ENCODE measurements around the gene CSNK1A1.
"Not testable (repeated sequence)": the region's sequence is repeated elsewhere in the genome, so short reads cannot be mapped to it uniquely, and the experiment has no call there.

CSNK1A1 gene

DNA sequence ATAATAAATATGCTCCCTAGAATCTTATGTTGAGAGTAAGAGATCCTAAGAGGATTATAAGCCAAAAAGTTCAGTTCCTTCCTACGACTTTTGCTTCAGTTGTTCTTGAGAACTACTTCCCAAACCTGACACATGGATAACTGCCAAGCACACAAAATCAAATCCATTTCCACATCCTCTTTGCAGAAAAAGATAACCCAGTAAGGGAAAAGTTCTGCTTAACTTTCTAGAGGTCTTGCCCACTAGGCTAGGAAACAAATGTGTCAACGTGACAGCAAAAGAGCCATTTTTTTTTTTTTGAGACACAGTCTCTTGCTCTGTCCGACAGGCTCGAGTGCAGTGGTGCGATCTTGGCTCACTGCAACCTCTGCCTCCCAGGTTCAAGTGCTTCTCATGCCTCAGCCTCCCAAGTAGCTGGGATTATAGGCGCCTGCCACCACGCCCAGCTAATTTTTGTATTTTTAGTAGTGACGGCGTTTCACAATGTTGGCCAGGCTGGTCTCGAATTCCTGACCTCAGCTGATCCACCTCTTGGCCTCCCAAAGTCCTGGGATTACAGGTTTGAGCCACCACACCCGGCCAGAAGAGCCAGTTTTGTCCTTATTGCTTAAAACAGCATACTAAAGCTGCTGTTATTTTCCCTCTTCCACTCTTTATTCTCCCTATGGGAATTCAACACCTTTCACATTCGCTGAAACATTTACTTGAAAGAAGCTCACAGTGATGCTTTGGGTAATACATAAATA, 24.2 kb downstream of the CSNK1A1 start:
- no peak for DNase-seq

DNA sequence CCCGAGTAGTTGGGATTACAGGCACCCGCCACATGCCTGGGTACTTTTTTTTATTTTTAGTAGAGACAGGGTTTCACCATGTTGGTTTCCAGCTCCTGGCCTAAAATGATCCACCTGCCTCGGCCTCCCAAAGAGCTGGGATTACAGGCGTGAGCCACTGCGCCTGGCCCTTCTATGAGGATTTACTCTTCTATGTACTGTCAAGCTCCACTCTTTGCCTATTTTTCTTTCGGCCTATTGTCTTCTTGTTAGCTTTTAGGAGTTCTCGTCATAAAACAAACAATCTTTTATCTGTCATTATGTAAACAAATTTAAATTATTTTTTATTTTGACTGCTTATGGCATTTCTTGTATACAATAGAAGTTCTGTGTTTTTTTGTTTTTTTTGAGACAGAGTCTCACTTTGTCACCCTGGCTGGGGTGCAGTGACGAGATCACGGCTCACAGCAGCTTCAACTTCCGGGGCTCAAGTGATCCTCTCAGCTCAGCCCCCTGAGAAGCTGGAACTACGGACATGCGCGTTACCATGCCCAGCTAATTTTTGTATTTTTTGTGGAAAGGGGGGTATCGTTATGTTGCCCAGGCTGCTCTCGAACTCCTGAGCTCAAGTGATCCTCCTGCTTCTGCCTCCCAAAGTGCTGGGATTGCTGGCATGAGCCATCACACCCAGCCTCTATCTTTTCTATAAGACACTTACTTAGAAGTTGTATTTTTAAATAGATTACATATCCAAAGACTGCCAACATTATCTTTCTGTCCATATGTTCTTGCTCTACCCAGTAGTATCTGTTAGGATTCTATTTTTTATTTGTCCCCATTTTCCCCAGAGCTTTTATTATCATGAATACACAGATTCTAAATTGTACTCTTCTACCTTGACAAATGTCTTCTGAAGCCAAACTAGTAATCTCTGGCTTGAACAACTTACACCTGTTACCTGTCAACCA, 29.2 kb downstream of the CSNK1A1 start:
- DNase-seq = no peak

DNA sequence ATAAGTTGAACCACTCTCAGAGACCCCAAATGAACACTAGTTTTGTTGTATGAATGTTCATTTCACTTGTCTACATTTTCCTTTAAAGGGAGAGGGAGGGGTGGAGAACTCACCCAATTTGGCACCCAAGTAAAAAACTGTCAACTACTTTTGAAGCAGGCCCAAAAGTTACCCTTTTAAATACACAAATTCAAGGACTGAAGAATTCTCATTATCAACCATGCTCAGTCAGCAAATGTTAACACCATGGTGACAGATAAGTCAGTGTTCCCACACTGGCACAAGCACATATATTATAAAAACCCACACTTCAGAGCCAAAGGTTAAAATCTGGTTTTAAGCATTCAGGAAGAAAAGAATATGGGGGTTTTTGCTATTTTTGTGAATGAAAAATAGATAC, 31.6 kb downstream of the CSNK1A1 start:
- DNase-seq = no peak

DNA sequence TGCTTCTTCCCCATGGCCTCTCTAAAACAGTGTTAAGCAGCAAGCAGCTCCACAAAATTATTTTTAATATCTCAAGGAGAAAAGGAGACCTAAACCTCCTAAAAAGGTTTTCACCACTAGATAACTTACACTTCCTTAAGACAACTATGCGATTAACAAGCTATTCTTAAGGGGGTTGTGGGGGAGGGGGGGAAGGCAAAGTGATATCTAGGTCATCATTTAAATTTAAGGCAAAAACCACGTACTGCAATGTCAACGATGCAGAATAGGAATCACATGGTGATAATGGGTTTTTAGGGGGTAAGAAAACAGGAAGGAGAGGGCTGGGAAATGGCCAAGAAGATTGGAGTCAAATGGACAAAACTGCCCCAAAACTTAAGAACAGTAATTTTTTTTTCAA, 32.6 kb downstream of the CSNK1A1 start:
- no peak for DNase-seq

DNA sequence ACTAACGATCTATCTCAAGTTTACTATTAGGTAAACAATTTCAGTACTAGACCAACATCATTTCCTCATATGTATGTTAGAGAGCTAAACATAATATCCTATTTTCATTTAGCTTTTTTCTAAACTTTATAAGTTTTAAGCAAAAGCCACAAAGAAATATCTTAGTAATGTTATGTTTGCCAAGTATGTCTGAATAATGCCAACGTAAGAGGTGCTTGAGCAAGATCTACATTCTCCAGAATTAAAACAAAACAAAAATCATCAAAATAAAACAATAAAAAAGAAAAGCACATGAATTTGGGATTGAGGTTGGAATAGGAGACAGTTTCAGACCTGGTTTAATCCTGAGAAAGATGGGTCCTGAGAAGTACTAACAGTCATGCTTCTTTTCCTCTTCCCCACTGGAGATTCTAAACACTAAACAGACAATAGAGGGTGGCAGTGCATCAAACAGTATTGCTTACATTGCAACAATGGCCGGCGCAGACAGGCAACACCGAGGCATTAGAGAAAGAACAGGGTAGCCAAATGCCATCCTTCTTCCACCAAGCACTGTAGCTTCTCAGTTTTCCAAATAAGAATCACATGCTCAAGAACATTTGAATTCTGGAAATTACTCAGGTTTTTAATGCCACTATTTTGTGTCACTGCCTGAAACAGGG, 33.6 kb downstream of the CSNK1A1 start:
- DNase-seq = no peak

DNA sequence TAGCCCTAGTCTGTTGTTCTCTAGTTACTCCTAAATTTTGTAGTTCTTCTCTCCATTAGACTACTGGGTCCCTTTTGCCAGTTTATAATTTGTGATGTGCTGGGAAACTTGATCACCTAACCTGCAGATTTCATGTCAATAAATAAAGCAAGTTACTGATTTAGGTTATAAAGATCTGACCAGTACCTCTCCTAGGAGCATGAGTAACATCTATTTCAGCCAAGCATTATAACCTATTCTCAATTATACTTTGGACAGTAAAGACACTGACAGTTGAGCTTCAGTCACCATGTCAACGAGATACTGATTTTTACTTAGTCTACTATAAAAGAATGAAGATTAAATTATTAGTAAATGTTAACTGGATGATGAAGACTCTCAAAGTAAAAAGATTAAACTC, 36.7 kb downstream of the CSNK1A1 start:
- no peak for DNase-seq

DNA sequence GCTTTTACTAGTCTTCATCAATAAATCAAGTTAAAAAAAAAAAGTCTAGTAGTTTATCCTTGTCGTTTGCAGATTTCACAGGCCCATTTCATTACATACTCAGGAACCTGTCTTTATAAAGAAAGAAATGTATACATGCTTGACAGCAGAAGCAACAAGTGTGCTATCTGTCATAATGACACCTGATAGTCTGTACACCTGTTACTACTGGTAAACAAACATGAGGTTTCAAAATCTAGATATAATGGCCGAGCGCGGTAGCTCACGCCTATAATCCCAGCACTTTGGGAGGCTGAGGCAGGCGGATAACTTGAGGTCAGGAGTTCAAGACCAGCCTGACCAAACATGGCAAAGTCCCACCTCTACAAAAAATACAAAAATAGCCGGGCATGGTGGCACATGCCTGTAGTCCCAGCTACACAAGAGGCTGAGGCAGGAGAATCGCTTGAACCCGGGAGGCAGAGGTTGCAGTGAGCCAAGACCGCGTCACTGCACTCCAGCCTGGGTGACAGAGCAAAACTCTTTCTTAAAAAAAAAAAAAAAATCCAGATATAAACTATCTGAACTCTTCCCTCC, 37.8 kb downstream of the CSNK1A1 start:
- DNase-seq = not testable (repeated sequence)

DNA sequence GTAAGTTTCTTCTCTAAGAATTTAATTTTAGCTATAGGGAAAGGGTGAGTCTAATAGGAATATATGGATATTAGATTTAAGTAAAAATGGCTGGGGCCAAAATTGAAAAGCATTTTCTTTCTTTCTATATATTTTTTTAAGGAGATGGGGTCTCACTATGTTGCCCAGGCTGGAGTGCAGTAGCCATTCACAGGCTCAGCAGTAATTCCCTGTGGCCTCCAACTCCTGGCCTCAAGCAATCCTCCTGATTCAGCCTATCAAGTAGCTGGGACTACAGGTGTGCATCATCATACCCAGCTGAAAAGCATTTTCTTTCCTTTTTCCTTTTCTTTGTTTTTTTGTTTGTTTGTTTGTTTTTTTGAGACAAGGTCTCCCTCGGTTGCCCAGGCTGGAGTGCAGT, 41.1 kb downstream of the CSNK1A1 start:
- DNase-seq = no peak

DNA sequence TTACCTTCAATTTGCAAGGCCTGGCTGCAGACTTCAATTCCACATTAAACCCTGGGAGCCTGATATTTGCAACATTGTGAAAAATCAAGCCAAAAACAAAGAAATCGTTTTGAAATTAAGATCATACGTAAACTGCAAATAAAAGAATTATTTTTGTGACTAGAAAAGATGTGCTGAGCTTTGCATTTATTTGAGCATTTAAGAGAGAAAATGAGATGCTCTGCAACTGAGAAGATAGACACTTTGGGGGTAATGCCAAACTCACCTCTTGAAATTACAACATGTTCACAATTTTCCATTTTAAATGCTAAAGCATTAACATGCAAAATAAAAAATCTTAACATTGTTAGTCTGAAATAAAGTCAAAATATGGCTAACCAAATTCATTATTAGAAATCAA, 46.6 kb downstream of the CSNK1A1 start:
- DNase-seq = no peak

DNA sequence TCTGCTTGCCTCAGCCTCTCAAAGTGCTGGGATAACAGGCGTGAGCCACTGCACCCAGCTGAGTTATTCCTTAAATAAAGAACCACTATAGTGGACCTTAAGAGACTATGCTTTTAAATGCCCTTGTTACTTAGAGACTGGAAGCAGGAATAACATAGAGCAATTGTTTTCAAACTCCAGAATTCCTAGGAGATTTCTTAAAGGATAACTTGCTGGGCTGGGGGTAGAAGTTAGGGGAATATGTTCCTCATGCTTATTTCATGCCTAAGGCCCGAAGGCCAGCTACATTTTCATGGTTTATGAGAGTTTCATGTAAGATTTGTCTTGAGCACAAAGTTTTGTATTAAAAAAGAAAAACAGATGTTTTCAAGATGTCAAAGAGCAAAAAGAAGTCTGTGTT, 48.2 kb downstream of the CSNK1A1 start:
- DNase-seq = no peak

DNA sequence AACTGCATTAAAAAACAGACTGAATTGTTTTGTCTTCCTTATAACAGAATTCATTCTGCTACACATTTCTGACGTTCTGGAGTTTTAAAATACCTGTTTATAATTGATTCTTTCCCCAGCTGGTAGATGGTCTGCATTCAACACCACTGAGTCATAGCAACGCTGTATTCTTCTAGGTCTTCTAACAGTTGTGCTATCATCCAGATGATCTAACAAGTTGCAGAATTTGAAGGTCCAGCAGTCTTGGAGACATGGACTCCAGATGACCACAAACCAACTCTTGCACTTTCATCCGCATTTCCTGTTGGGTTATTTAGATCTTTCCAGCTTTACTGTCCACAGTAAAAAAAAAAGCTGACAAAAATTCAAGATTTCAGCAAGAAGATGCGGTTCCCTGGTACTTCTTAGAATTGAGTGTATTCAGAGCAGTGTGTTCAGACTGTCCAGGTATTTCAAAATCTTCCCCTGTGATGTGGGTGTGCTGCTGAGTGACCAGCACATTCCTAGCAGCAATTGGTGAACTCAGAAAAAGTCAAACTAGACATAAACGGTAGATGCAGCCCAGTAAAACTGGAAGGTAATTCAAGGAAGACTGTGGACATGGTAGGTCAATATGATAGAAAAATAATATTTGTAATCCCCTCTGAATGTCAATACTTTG, 50.2 kb downstream of the CSNK1A1 start:
- no peak for DNase-seq

DNA sequence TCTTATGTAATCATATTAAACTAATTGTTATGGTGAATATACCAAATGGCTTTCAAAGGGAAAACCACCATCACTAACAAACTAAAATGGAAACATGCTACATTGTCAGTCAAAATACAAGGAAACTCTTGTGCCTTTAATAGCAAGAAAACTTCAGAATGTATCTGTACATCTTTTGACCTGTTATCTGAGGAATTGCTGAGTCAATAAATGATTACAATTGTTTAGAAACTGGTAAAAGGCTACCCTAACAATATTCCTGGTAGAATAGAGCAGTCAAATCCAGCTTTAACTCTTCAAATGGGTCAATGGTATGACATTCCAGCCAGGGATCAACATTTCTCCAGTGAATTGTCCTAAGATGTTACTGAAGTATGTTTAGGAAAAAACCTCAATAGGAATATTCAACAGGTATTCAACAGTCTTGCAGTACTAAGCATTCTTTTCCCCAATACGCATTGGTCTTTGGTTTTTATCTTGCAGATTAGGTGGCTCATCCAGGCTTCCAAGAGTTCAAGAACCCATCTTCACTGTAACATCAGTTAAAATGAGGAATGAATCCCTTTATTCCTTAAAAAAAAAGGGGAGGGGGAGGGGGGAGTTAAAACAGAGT, 52.4 kb downstream of the CSNK1A1 start:
- no peak for DNase-seq

DNA sequence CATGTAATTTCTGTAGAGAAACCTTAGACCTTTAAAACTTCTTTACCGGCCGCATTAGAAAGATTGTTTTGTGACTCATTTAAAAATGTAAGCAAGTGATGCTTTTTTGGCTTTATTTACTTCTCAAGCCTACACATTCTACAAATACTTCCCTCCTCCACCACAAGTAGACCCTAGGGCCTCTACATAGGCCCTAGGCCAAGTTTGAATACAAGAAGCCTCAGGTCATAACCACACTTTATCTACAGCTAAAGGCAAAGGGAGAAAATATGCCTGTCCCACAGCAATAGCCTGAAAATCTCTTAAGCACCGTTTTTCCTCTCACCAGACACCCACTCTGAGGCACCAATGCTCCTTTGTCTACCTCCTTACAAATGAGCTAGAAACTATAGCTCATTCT, 53.9 kb downstream of the CSNK1A1 start:
- no peak for DNase-seq

DNA sequence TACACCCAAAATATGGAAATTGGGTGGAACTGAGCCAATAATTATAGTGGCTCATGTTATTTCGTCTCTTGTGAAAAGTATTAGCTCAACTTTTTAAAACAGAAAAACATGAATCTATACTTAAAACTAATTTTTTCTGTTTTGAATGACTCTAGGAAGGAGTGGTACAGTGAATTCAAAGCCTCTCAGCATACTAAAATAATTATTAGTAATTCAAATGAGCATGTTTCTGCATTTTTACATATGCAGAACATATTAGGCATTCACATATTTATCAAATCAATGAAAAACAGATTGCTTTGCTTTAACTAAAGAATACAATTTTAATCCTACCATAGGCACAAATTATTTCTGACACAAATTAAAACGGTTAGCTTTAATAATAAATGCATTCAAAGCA, 54.3 kb downstream of the CSNK1A1 start:
- DNase-seq = no peak

DNA sequence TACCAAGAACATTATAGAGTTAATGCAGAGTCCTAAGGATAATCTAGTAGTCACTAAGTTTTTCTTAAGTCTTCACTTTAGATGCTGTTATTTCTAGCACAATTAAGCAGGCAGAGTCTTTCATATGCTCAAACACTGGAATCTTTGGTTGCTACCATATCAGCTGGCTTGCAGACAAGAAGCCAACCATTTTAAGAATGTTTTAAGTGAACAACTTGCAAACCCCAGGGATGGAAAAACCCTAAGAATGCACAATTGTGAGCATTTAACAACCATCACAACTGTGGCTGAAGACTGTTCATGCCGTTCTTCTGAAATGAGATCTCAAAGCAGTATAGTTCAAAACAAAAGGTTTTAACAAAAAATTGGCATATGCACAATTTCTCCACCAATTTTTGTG, 55.1 kb downstream of the CSNK1A1 start:
- no peak for DNase-seq

DNA sequence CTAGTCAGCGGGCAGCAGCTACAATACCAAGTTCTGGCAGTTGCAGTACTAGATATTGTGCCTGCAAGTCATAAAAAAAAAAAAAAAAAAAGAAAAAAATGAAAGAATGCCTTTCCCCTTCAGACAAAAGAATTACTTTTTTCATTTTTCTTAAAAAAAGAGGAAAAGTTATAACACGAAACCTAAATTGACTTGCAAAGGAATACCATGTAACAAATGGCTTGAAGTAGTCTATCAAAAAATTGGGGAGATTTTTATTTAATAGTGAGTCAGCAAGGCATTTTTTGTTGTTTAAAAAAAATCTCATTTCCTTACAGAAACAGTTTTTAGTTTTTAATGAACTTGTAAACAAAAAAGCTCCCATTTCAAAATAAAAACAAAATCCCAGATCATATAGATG, 55.6 kb downstream of the CSNK1A1 start:
- DNase-seq = no peak

DNA sequence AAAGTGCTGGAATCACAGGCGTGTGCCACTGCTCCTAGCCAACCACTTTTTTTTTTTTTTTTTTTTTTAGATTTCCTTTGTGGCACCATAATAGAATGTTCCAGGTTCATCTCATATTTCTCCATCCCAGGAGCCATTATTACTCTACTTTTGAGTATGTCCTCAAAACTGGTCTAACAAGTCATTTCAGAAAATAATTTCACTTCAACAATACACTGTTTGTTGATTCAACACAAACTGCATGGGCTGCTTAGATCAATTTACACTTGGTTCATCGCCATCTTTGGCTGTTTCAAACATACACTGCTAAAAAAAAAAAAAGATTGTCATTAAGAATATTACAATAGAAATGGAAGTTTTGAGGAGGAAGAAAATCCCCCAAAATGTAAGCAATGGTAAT, 57.9 kb downstream of the CSNK1A1 start:
- no peak for DNase-seq

DNA sequence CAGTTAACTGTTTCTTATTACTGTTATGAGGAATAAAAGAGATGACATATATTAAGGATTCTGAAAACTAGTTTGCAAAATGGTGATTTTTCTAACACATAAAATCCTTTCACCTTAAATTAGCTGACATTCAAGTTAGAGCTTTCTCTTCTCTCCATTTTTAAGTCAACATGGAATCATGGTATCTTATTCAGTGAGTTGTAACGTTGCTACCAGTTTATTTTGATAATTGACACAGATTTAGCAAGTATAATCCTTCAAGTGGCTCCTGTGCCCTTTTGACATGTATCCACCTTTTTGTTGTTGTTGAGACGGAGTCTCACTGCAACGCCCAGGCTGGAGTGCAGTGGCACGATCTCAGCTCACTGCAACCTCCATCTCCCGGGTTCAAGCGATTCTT, 58.5 kb downstream of the CSNK1A1 start:
- DNase-seq = no peak

DNA sequence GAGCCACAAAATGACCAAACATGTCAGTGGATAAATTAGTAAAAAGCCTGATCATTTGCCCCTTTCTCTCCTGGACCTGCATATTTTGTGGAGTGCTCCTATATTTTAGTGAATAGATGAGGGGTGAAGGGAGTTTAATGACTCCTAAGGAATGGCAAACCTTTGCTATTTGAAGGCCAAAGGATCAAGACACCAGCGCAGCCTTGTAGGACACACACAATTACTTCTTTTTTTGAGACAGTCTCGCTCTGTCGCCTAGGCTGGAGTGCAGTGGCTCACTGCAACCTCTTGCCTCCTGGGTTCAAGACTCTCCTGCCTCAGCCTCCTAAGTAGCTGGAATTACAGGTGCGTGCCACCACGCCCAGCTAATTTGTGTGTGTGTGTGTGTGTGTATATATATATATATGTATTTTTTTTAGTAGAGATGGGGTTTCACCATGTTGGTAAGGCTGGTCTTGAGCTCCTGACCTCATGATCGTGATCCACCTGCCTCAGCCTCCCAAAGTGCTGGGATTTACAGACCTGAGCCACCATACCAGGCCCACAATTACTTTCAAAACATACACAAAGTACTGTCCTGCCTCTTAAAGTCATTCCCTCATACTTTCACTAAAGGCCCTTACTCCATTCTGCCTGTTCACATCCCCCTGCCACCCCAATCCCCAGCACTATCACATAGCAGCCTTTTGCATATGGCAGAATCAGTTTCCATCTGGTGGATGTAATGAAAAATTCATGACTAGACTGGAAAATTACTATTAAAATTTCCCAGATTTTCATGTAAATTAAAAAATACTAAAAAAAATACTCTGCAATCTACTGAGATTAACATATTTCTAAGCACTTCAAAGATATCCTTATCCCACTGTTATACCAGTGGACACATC, 60.4 kb downstream of the CSNK1A1 start:
- DNase-seq = no peak

DNA sequence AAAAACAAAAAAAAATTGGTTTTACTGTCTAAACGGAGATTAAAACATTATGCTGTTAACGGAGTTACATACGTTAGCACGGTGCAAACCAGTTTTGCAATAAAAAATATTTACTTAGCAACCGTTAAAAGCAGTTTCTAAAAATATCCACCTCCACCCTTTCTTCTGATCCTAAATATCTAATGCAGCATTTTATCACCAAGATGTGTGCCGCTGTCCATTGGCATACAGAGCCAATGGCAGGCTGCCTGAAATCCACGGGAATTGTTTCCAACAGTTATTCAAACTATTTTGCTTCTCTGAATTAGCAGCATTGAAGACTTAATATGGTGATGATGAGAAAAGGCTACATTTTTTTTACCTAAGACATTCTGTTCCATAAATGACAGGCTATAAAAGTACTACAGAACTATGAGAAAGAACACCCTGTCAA, 61.6 kb downstream of the CSNK1A1 start:
- DNase-seq = no peak

DNA sequence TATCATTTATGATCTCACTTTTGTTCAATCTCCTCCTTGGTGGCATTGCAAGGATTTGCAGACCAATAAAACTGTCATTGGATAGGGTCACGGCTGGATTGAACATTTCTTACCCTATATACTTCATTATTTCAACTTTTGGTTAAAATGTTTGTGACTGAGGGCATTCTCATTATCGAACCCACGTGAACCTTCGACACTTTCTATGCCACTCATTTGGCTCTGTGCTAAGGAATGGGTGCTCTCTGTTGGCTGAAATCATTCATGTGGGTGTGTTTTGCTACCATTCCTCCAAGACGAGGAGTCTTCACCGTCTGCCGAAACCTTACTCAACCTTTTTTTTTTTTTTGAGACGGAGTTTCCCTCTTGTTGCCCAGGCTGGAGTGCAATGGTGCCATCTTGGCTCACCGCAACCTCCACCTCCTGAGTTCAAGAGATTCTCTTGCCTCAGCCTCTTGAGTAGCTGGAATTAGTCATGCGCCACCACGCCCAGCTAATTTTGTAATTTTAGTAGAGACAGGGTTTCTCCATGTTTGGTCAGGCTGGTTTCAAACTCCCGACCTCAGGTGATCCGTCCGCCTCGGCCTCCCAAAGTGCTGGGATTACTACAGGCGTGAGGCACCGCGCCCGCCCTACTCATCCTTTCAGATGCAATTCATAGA, 62.5 kb downstream of the CSNK1A1 start:
- DNase-seq = no peak

All from stimulated activated CD4-positive, alpha-beta T cell treated with anti-CD3 and anti-CD28 coated beads, Interleukin-4, amount 100 ng/mL, for 24 hours (primary cell).